Neutrophil (primary cell): ENCODE measurements around the gene CCDC40.

Source experiments
- H3K27ac ChIP-seq: fragments of 200-600 bp; sonication (generic); 2 replicates; pipeline ENCODE4 v1.5.1; 2016; ENCODE audit warnings: mild to moderate bottlenecking, moderate library complexity
- H3K27me3 ChIP-seq: fragments of 200-600 bp; sonication (generic); 2 replicates; pipeline ENCODE4 v1.6.0; 2016; ENCODE audit warnings: mild to moderate bottlenecking
- H3K36me3 ChIP-seq: fragments of 200-600 bp; sonication (generic); 2 replicates; pipeline ENCODE4 v1.5.1; 2017
- H3K4me1 ChIP-seq, 2 experiments: fragments of 200-600 bp in 1 of 2; sonication (generic) in 1 of 2; 1 replicate in 1 of 2; 2 replicates in 1 of 2; pipeline versions ENCODE4 v1.5.1 to v1.6.1; 2013 to 2016; ENCODE audit warnings: low read depth in 1 of 2, low read length in 1 of 2, mild to moderate bottlenecking in 1 of 2, moderate library complexity in 1 of 2; ENCODE audit not compliant: control insufficient read depth in 1 of 2, insufficient read depth in 1 of 2
- H3K4me3 ChIP-seq, 2 experiments: fragments of 200-600 bp in 1 of 2; sonication (generic) in 1 of 2; 1 replicate in 1 of 2; 2 replicates in 1 of 2; pipeline ENCODE4 v1.5.1; 2013 to 2016; ENCODE audit warnings: low read depth in 1 of 2, low read length in 1 of 2, mild to moderate bottlenecking in 1 of 2, moderate library complexity in 1 of 2
- H3K9me3 ChIP-seq: fragments of 200-600 bp; sonication (generic); 2 replicates; pipeline ENCODE4 v1.5.1; 2016
- CTCF ChIP-seq: fragments of 200-600 bp; sonication (generic); IDR thresholded peaks from 2 replicates; pipeline ENCODE4 v1.5.1; 2016; ENCODE audit warnings: antibody characterized with exemption

The CCDC40 gene

GRCh38 chr17:80097127-80097621, 60.7 kb downstream of the CCDC40 start:
- Histone ChIP-seq H3K9me3 (no peaks in the 10 kb centered on the region), H3K4me3 (no peak overlapping the region), H3K36me3 (no peaks in the 10 kb centered on the region), H3K27me3 (peaks cover 9% of the 10 kb centered on the region), H3K4me1 (peaks cover 44 to 46% of the 10 kb centered on the region in 2 experiments), H3K27ac (no peak overlapping the region)
- TF ChIP-seq CTCF = no peak

- peaks cover 44% of the 10 kb centered on the region in 2 experiments for H3K4me1 ChIP-seq
- no peaks in the 10 kb centered on the region for H3K9me3 ChIP-seq
- H3K27ac ChIP-seq = no peak overlapping the region
- H3K36me3 ChIP-seq = no peaks in the 10 kb centered on the region
- H3K27me3 ChIP-seq = peaks cover 9% of the 10 kb centered on the region
- no peak for TF ChIP-seq CTCF
- no peak overlapping the region for H3K4me3 ChIP-seq
Measured at GRCh38 chr17:80097844-80098691, 61.6 kb downstream of the CCDC40 start.

- peaks cover 9% of the 10 kb centered on the region for H3K27me3 ChIP-seq
- TF ChIP-seq CTCF = no peak
- H3K4me3 ChIP-seq = no peak overlapping the region
- H3K27ac ChIP-seq = no peak overlapping the region
- H3K4me1 ChIP-seq = peaks cover 30% of the 10 kb centered on the region in 2 experiments
- no peaks in the 10 kb centered on the region for H3K9me3 ChIP-seq
- H3K36me3 ChIP-seq = no peaks in the 10 kb centered on the region
Measured at GRCh38 chr17:80099291-80100034, 63.0 kb downstream of the CCDC40 start.

GRCh38 chr17:80100035-80100323, 63.5 kb downstream of the CCDC40 start:
- Histone ChIP-seq H3K36me3 (no peaks in the 10 kb centered on the region), H3K4me1 (peaks cover 25% of the 10 kb centered on the region in 2 experiments), H3K27ac (no peak overlapping the region), H3K4me3 (no peak overlapping the region), H3K27me3 (peaks cover 9% of the 10 kb centered on the region), H3K9me3 (no peaks in the 10 kb centered on the region)
- no peak for TF ChIP-seq CTCF

GRCh38 chr17:80101011-80101945, 64.8 kb downstream of the CCDC40 start, which contains the start of gene GAA:
Gene GAA (plus strand): TSS chr17:80101581. CDS start chr17:80104587, 3,006 bp downstream.
- peak; percentile 94 for TF ChIP-seq CTCF
- H3K27me3 ChIP-seq = peaks cover 9% of the 10 kb centered on the region
- no peaks in the 10 kb centered on the region for H3K9me3 ChIP-seq
- peak within 1 kb of the TSS; percentile 87 for H3K27ac ChIP-seq
- peaks cover 23 to 24% of the 10 kb centered on the region in 2 experiments for H3K4me1 ChIP-seq
- peak within 1 kb of the TSS; percentile 93 to 95 for H3K4me3 ChIP-seq
- H3K36me3 ChIP-seq = no peaks in the 10 kb centered on the region
